KOPT-K1 (cell line): ENCODE measurements around the gene NAV2.
"Not testable (repeated sequence)": the region's sequence is repeated elsewhere in the genome, so short reads cannot be mapped to it uniquely, and the experiment has no call there.

Experiments used
- H3K27ac ChIP-seq: fragments of 200-600 bp; sonication (generic); 2 replicates; pipeline ENCODE4 v1.5.1; 2016; ENCODE audit warnings: antibody characterized with exemption, mild to moderate bottlenecking, low read depth, low read length; ENCODE audit not compliant: poor library complexity, severe bottlenecking
- H3K36me3 ChIP-seq: fragments of 200-600 bp; sonication (generic); 2 replicates; pipeline ENCODE4 v1.5.1; 2017; ENCODE audit warnings: antibody characterized with exemption, mild to moderate bottlenecking, low read length, moderate library complexity; ENCODE audit not compliant: insufficient read depth
- H3K9me3 ChIP-seq: fragments of 200-600 bp; sonication (generic); 2 replicates; pipeline ENCODE4 v1.5.1; 2017; ENCODE audit warnings: antibody characterized with exemption, low read length, mild to moderate bottlenecking; ENCODE audit not compliant: insufficient read depth, poor library complexity, severe bottlenecking

The NAV2 gene

GRCh38 chr11:19947537-19948114, 235.0 kb downstream of the NAV2 start:
- Histone ChIP-seq H3K9me3 (no peaks in the 10 kb centered on the region), H3K27ac (no peak overlapping the region), H3K36me3 (no peaks in the 10 kb centered on the region)

- H3K27ac ChIP-seq, result no peak overlapping the region
- no peaks in the 10 kb centered on the region for H3K36me3 ChIP-seq
Observed at GRCh38 chr11:19949606-19950005, 237.0 kb downstream of the NAV2 start.

GRCh38 chr11:19951558-19952115, 239.0 kb downstream of the NAV2 start:
- Histone ChIP-seq H3K9me3 (no peaks in the 10 kb centered on the region), H3K36me3 (no peaks in the 10 kb centered on the region), H3K27ac (no peak overlapping the region)

More at GRCh38 chr11:19949606-19950005, 237.0 kb downstream of the NAV2 start:
- no peaks in the 10 kb centered on the region for H3K9me3 ChIP-seq

GRCh38 chr11:19952116-19952605, 239.5 kb downstream of the NAV2 start:
- no peaks in the 10 kb centered on the region for H3K36me3 ChIP-seq

GRCh38 chr11:19952911-19953310, 240.3 kb downstream of the NAV2 start:
- H3K36me3 ChIP-seq, result no peaks in the 10 kb centered on the region
- no peak overlapping the region for H3K27ac ChIP-seq
- no peaks in the 10 kb centered on the region for H3K9me3 ChIP-seq

More at GRCh38 chr11:19952116-19952605, 239.5 kb downstream of the NAV2 start:
- no peak overlapping the region for H3K27ac ChIP-seq
- no peaks in the 10 kb centered on the region for H3K9me3 ChIP-seq

- H3K36me3 ChIP-seq, result no peaks in the 10 kb centered on the region
- H3K27ac ChIP-seq, result no peak overlapping the region
- no peaks in the 10 kb centered on the region for H3K9me3 ChIP-seq
Observed at GRCh38 chr11:19953336-19953735, 240.7 kb downstream of the NAV2 start.

GRCh38 chr11:19953909-19954308, 241.3 kb downstream of the NAV2 start:
- Histone ChIP-seq H3K36me3 (no peaks in the 10 kb centered on the region), H3K9me3 (no peaks in the 10 kb centered on the region), H3K27ac (no peak overlapping the region)

GRCh38 chr11:19954899-19955298, 242.3 kb downstream of the NAV2 start:
- no peak overlapping the region for H3K27ac ChIP-seq
- H3K9me3 ChIP-seq, result no peaks in the 10 kb centered on the region
- H3K36me3 ChIP-seq, result no peaks in the 10 kb centered on the region

- no peak overlapping the region for H3K27ac ChIP-seq
- no peaks in the 10 kb centered on the region for H3K9me3 ChIP-seq
- no peaks in the 10 kb centered on the region for H3K36me3 ChIP-seq
Observed at GRCh38 chr11:19955660-19956059, 243.0 kb downstream of the NAV2 start.

GRCh38 chr11:19956228-19956627, 243.6 kb downstream of the NAV2 start:
- Histone ChIP-seq H3K36me3 (no peaks in the 10 kb centered on the region), H3K9me3 (no peaks in the 10 kb centered on the region), H3K27ac (no peak overlapping the region)

GRCh38 chr11:19957294-19957943, 244.8 kb downstream of the NAV2 start:
- no peaks in the 10 kb centered on the region for H3K9me3 ChIP-seq
- no peaks in the 10 kb centered on the region for H3K36me3 ChIP-seq
- no peak overlapping the region for H3K27ac ChIP-seq

- Histone ChIP-seq H3K36me3 (no peaks in the 10 kb centered on the region), H3K9me3 (no peaks in the 10 kb centered on the region), H3K27ac (no peak overlapping the region)
Observed at GRCh38 chr11:19958204-19958603, 245.6 kb downstream of the NAV2 start.

- no peaks in the 10 kb centered on the region for H3K9me3 ChIP-seq
- no peak overlapping the region for H3K27ac ChIP-seq
- H3K36me3 ChIP-seq, result no peaks in the 10 kb centered on the region
Observed at GRCh38 chr11:19959210-19959609, 246.6 kb downstream of the NAV2 start.

- Histone ChIP-seq H3K9me3 (no peaks in the 10 kb centered on the region), H3K36me3 (no peaks in the 10 kb centered on the region), H3K27ac (no peak overlapping the region)
Observed at GRCh38 chr11:19959648-19960059, 247.0 kb downstream of the NAV2 start.

- H3K9me3 ChIP-seq, H3K27ac ChIP-seq, H3K36me3 ChIP-seq: not testable (repeated sequence)
Observed at GRCh38 chr11:19960410-19960809, 247.8 kb downstream of the NAV2 start.

- Histone ChIP-seq H3K36me3 (no peaks in the 10 kb centered on the region), H3K9me3 (no peaks in the 10 kb centered on the region), H3K27ac (no peak overlapping the region)
Observed at GRCh38 chr11:19961225-19961624, 248.6 kb downstream of the NAV2 start.
